B cell (primary cell): Measurements from ENCODE around the gene PCBP3. TPM values are rescaled to one million over a fixed set of nuclear protein-coding genes. Genes with fewer than 3 reads are reported as not detected.

Experiments
- ATAC-seq: fragments of 200-7000 bp; cut with Tn5 transposase; one replicate; pipeline ENCODE4 v1.10.0; 2021; ENCODE audit warnings: low read depth, mild to moderate bottlenecking, moderate number of reproducible peaks, moderate library complexity
- CTCF ChIA-PET: fragments of 350-600 bp; sonication (Branson Sonifier 250); formaldehyde crosslinking; loops from one replicate; lab custom pipeline; 2021; ENCODE audit warnings: antibody characterized with exemption, inconsistent platforms; lab: Charles Lee
- POLR2A ChIA-PET: fragments of 350-600 bp; sonication (Branson Sonifier 250); formaldehyde crosslinking; loops from one replicate; lab custom pipeline; 2021; ENCODE audit warnings: antibody characterized with exemption; lab: Charles Lee
- DNase-seq: peaks from one replicate; pipeline ENCODE4 v3.0.0; 2013
- H2AFZ ChIP-seq: 2 replicates; pipeline ENCODE4 v1.6.1; 2012; ENCODE audit warnings: mild to moderate bottlenecking, low read depth, low read length; ENCODE audit not compliant: insufficient read depth, poor library complexity, severe bottlenecking
- H3K27ac ChIP-seq, 2 donors: 1 replicate in 1 of 2; 2 replicates in 1 of 2; pipeline ENCODE4 v1.5.1; 2012 to 2013; ENCODE audit warnings: low read length in 2 of 2, mild to moderate bottlenecking in 2 of 2, moderate library complexity in 1 of 2
- H3K27me3 ChIP-seq, 4 experiments: fragments of 200-600 bp in 1 of 4; sonication (generic) in 1 of 4; replicated peaks in 1 of 4; 1 replicate in 2 of 4; 2 replicates in 2 of 4; pipeline versions ENCODE4 v1.6.1 to v1.7.0; 2013 to 2016; ENCODE audit warnings: low read length in 3 of 4, mild to moderate bottlenecking in 2 of 4, mixed read lengths in 1 of 4, moderate library complexity in 1 of 4; ENCODE audit not compliant: insufficient read depth in 4 of 4, control insufficient read depth in 3 of 4; ENCODE audit errors: control extremely low read depth in 1 of 4
- H3K36me3 ChIP-seq, 2 experiments: replicated peaks in 1 of 2; 1 replicate in 1 of 2; 2 replicates in 1 of 2; pipeline versions ENCODE4 v1.6.1 to v1.7.1; 2013; ENCODE audit warnings: low read length in 1 of 2; ENCODE audit not compliant: insufficient read depth in 2 of 2, control insufficient read depth in 1 of 2; ENCODE audit errors: control extremely low read depth in 1 of 2, extremely low read depth in 1 of 2
- H3K4me1 ChIP-seq, 2 donors: fragments of 200-600 bp in 1 of 2; sonication (generic) in 1 of 2; 1 replicate in 1 of 2; 2 replicates in 1 of 2; pipeline versions ENCODE4 v1.5.1 to v1.6.1; 2013 to 2017; ENCODE audit warnings: low read length in 2 of 2; ENCODE audit not compliant: control insufficient read depth in 2 of 2, insufficient read depth in 2 of 2
- H3K4me2 ChIP-seq: replicated peaks from 2 replicates; pipeline ENCODE3; 2012; ENCODE audit warnings: mild to moderate bottlenecking, low read depth, low read length; ENCODE audit not compliant: poor library complexity, severe bottlenecking
- H3K4me3 ChIP-seq, 5 experiments: fragments of 200-600 bp in 1 of 5; sonication (generic) in 1 of 5; 1 replicate in 3 of 5; 2 replicates in 2 of 5; pipeline versions ENCODE4 v1.5.1 to v1.7.0; 2011 to 2016; ENCODE audit warnings: low read length in 4 of 5, mild to moderate bottlenecking in 4 of 5, low read depth in 2 of 5, control low read depth in 1 of 5, moderate library complexity in 1 of 5; ENCODE audit not compliant: insufficient read depth in 1 of 5; ENCODE audit errors: control extremely low read depth in 1 of 5, extremely low read depth in 1 of 5
- H3K79me2 ChIP-seq: fragments of 200-600 bp; sonication (generic); one replicate; pipeline ENCODE4 v1.6.0; 2016; ENCODE audit warnings: low read length; ENCODE audit not compliant: control insufficient read depth, insufficient read depth
- H3K9ac ChIP-seq: fragments of 200-600 bp; sonication (generic); 2 replicates; pipeline ENCODE4 v1.6.1; 2017; ENCODE audit warnings: mild to moderate bottlenecking, low read length, moderate library complexity
- H3K9me3 ChIP-seq, 3 donors: one replicate each; pipeline versions ENCODE4 v1.6.1 to v1.7.1; 2013; ENCODE audit warnings: low read length in 2 of 3; ENCODE audit not compliant: control insufficient read depth in 2 of 3, insufficient read depth in 1 of 3; ENCODE audit errors: control extremely low read depth in 1 of 3
- H4K20me1 ChIP-seq: 2 replicates; pipeline ENCODE4 v1.6.0; 2012; ENCODE audit warnings: mild to moderate bottlenecking, low read length; ENCODE audit not compliant: insufficient read depth, control insufficient read depth, poor library complexity, severe bottlenecking
- H3K27ac Mint-ChIP-seq: one replicate; pipeline ENCODE4 v1.8.0; 2021; ENCODE audit warnings: mixed read lengths
- H3K27me3 Mint-ChIP-seq: one replicate; pipeline ENCODE4 v1.8.0; 2021; ENCODE audit warnings: mixed read lengths
- H3K4me1 Mint-ChIP-seq: one replicate; pipeline ENCODE4 v1.8.0; 2021; ENCODE audit warnings: mixed read lengths
- H3K4me3 Mint-ChIP-seq: one replicate; pipeline ENCODE4 v1.8.0; 2021; ENCODE audit warnings: mixed read lengths
- H3K9me3 Mint-ChIP-seq: one replicate; pipeline ENCODE4 v1.8.0; 2022; ENCODE audit warnings: mixed read lengths; ENCODE audit not compliant: insufficient read depth
- EZH2 ChIP-seq: IDR thresholded peaks from 2 replicates; pipeline ENCODE4 v1.6.1; 2012; ENCODE audit warnings: borderline replicate concordance, low read depth, mild to moderate bottlenecking, moderate library complexity, low read length; ENCODE audit not compliant: insufficient read depth, poor library complexity, severe bottlenecking
- WGBS: methylation state at CpG from one replicate; pipeline ENCODE4 v1.1.5; 2013; ENCODE audit warnings: missing lambda C conversion rate; ENCODE audit not compliant: insufficient coverage; 5-methylcytosine and 5-hydroxymethylcytosine counted together
- intact Hi-C: fragments of 100-400 bp; cut with micrococcal nuclease; formaldehyde crosslinking; loops from one replicate; pipeline ENCODE4 v1.10.0; 2022
- polyA plus RNA-seq: library from polyadenylated mRNA; depleted of rRNA; stranded (reverse); fragments of >200 nt; gene quantifications from 2 replicates; pipeline ENCODE4 v1.2.3, GENCODE V29; 2012
- total RNA-seq, 2 donors: library from RNA; stranded (reverse); fragments of 120-200 nt in 1 of 2; gene quantifications; 1 replicate in 1 of 2; 2 replicates in 1 of 2; pipeline versions ENCODE4 v1.2.3 to v1.2.4, GENCODE V29; 2013 to 2022
- TF ChIP-seq, protein P1 (sequence below): fragments of 200-600 bp; IDR thresholded peaks from one replicate; pipeline ENCODE4 v1.8.0; 2022; ENCODE audit warnings: antibody characterized with exemption, mild to moderate bottlenecking

Gene PCBP3
- total and polyA plus RNA-seq, 2 donors (not counting 1 experiment from before 2014, with no cell fraction given): 0.45 to 2.7 TPM

DNA sequence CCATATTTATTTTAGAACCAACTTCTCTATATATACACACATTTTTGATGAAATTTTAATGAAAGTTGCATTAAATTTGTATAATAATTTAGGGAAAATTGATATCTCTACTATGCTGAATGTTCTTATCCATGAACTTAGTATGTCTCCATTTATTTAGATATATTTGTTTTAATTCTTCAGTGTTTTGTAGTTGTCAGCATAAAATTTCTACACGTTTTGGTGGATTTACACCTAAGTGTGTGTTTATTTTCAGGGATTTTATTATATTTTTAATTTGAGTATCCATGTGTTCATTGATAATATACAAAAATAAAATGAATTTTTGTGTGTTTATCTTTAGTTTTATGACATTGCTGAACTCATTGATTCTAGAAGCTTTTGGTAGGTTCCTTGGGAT, 36.7 kb downstream of the PCBP3 start:
- Mint-ChIP-seq H3K4me1 (no peaks in the 10 kb centered on the region), H3K9me3 (peaks cover 3% of the 10 kb centered on the region), H3K27ac (no peak overlapping the region), H3K27me3 (peaks cover 36% of the 10 kb centered on the region), H3K4me3 (no peak overlapping the region)
- H3K27me3 ChIP-seq: peaks cover 0 to 7% (median 2%) of the 10 kb centered on the region in 4 experiments
- intact Hi-C loops: no loop called here
- H3K4me1 ChIP-seq: no peaks in the 10 kb centered on the region
- H3K79me2 ChIP-seq: no peaks in the 10 kb centered on the region
- ChIA-PET POLR2A (no interaction called here), CTCF (no interaction called here)
- H2AFZ ChIP-seq: no peak overlapping the region
- no peaks in the 10 kb centered on the region for H3K36me3 ChIP-seq
- DNase-seq: no peak
- ATAC-seq: no peak
- no peak overlapping the region for H3K4me2 ChIP-seq
- H3K4me3 ChIP-seq: no peak overlapping the region
- H3K9me3 ChIP-seq: peaks cover 0 to 1% (median 0%) of the 10 kb centered on the region in 3 donors
- no CpG with 5 or more reads among the region's 1 CpG for WGBS
- no peak for TF ChIP-seq EZH2
- TF ChIP-seq, protein P1, sequence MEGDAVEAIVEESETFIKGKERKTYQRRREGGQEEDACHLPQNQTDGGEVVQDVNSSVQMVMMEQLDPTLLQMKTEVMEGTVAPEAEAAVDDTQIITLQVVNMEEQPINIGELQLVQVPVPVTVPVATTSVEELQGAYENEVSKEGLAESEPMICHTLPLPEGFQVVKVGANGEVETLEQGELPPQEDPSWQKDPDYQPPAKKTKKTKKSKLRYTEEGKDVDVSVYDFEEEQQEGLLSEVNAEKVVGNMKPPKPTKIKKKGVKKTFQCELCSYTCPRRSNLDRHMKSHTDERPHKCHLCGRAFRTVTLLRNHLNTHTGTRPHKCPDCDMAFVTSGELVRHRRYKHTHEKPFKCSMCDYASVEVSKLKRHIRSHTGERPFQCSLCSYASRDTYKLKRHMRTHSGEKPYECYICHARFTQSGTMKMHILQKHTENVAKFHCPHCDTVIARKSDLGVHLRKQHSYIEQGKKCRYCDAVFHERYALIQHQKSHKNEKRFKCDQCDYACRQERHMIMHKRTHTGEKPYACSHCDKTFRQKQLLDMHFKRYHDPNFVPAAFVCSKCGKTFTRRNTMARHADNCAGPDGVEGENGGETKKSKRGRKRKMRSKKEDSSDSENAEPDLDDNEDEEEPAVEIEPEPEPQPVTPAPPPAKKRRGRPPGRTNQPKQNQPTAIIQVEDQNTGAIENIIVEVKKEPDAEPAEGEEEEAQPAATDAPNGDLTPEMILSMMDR: no peak
- H3K27ac ChIP-seq: no peak overlapping the region
- H3K9ac ChIP-seq: no peak overlapping the region
- H4K20me1 ChIP-seq: no peaks in the 10 kb centered on the region

DNA sequence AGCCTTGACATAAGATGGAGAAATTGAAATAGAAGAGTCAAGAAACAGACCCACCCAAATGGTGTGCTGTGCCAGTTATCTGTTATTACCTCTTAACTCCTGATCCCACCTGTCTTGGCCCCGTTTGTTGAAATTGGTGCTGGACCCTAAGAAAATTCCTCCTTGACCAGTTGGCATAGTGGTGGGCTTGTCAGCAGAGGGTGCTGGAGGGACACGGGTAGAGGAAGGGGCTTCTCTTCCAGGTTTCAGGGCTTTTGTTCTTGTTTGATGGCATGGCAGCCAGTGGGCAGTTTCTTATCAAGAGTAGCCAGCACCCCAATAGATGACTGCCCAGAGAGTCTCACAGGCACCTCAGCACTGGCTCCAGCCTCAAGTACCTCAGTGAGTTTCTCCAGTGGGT, 51.6 kb downstream of the PCBP3 start:
- H3K27me3 Mint-ChIP-seq: no peaks in the 10 kb centered on the region
- Histone ChIP-seq H3K79me2 (no peaks in the 10 kb centered on the region), H3K4me2 (no peak overlapping the region), H3K4me1 (no peaks in the 10 kb centered on the region), H3K36me3 (no peaks in the 10 kb centered on the region), H3K9ac (no peak overlapping the region), H3K27me3 (no peaks in the 10 kb centered on the region), H3K9me3 (peaks cover 0 to 6% (median 0%) of the 10 kb centered on the region in 3 donors), H3K4me3 (no peak overlapping the region), H4K20me1 (no peaks in the 10 kb centered on the region), H2AFZ (no peak overlapping the region), H3K27ac (no peak overlapping the region)
- H3K4me3 Mint-ChIP-seq: no peak overlapping the region
- POLR2A ChIA-PET: no interaction called here
- H3K9me3 Mint-ChIP-seq: no peaks in the 10 kb centered on the region
- no peaks in the 10 kb centered on the region for H3K4me1 Mint-ChIP-seq
- intact Hi-C loops: no loop called here
- CTCF ChIA-PET: no interaction called here
- 76% methylated on average over 2 of the region's 2 CpGs for WGBS
- no peak for ATAC-seq
- TF ChIP-seq, protein P1: no peak
- no peak for TF ChIP-seq EZH2
- H3K27ac Mint-ChIP-seq: no peak overlapping the region
- DNase-seq: no peak
